ENCODE results near the gene PLD1.

Gene PLD1

DNA sequence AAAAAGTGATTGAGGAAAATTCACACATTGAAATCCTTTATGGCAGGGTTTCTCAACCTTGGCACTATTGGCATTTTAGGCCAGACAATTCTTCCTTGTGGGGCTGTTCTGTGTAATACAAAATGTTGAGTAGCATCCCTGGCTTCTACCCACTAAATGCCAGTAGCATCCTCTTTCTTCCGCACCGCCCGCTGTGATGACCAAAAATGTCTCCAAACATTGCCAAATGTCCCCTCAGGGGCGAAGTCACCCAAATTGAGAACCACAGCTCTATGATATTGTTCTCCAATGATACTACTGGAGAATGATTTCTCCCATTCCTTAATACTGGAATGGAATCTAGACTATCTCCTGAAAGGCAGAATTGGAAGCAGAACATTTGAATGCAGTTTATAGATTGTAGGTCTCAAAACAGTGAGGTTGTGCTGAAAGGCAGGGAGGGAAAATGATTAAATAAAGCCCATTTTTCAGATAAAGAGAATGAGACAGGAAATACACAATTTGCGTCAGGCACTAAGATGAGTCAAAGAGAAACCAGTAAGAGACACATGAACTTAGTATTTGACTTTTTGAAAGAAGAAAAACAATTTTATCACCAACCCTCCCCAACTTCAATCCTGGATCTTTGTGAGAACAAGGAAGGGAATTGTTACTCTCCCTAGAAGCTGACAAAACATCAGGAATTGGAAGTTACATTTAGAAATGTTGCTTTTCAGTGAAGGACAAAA, 248.5 kb downstream of the PLD1 start:
- no peak for DNase-seq (ENCODE audit: low read depth)

DNA sequence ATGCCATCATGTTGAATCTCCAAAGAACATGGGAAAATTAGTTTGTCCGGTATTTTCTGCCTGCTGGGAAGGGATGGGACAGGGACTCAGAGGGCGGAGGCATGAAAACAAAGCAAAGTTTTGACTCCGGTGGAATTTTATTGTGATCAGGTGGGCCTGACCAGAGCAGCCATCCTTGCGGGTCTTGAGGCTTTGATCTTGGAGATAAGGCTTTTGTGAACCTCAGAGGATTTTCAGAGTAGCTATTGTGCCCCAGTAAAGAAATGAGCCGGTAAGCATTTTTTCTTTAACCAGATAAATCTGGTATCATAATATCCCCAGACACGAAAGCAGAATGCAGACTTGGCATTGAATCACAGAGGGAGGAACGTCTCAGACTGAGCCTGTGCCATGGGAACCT, 250.7 kb downstream of the PLD1 start:
- no peak for DNase-seq (ENCODE audit: low read depth)

DNA sequence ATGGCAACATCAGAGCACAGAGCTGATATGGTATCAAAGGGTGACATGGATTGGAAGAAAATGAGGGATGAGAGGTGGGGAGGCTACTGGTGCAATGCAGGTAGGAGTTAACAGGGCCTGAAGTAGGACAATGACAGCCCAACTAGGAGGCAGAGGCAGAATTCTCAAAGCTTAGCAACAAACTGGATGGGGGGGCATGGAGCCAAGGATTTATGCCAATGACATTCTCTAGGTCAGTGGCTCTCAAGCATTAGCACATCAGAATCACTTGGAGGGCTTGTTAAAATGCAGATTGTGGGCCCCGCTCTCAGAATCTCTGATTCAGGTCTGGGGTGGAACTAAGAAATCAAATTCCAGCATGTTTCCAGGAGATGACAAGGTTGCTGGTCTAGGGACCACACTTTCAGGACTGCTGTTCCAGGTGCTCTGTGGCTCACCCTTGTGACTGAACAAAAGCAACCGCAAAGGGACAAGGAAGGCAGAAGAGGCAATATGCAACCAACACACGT, 252.0 kb downstream of the PLD1 start:
- no peak for DNase-seq (ENCODE audit: low read depth)

- DNase-seq (ENCODE audit: low read depth), result no peak
These were observed 253.1 kb downstream of the PLD1 start for GRCh38 chr3:171557173-171557572.

DNA sequence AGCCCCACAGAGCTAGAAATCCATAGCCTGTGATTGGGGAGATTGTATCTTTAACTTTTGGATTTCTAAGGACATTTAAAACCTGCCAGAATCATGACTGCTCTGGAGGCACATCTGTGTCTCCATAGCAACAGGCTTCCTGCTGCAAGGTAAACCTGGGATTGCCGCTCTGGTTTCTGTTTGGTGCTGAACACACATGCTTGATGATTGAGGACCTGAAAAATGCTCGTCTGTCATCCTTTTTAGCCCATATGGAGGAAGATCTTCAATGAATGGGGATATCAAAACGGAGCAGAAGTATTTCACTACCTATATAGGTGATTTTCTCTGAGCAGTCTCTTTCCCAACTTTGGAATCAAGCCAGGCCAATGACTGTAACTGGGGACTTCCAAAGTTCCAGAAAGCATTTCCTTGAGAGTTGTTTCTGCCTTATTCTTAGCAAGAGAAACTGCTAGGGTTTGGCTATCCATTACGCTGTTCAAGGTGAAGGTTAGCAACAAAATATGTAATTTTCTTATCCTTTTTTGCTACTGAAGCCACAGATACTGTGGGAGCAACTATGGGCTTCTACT, 253.6 kb downstream of the PLD1 start:
- DNase-seq (ENCODE audit: low read depth), result no peak

GRCh38 chr3:171556148-171556547, 254.1 kb downstream of the PLD1 start:
- DNase-seq (ENCODE audit: low read depth), result no peak

DNA sequence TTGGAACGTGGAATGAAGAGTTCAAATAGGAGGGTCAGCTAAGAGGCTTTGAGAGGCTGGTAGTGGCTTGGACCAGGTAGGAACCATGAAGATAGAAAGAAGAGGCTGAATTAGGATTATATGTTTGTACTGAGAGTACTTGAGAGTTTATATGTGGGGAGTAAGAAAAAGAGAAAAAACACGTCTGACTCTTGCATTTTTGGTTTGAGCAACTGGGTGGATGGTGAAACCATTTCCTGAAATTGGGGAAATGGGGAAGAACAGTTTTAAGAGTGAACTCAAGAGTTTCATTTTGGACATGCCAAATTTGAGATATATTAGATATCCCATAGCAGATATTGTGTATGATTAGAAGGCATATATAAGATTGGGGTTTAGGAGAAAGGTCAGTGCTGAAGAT, 257.2 kb downstream of the PLD1 start:
- no peak for DNase-seq (ENCODE audit: low read depth)

- DNase-seq (ENCODE audit: low read depth), result no peak
These were observed 257.8 kb downstream of the PLD1 start for GRCh38 chr3:171552531-171552930.

DNA sequence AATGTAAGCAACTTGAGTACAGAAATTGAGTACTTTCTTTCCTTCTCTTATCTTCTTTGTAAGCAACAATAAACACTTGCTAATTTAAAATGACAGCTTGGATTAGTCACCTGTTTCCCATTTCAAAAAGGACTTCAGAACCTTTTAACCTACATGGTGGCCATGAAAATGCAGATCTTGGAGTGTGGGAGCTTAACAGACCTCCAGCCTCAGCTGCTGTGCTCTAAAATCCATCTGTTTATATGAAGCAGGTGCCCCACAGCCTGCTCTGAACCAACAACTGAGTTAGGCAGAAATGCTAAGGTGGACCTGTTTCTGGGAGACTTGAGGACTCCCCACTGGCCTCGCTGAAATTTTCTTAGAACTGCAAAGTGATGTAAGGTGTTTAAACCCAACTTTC, 259.0 kb downstream of the PLD1 start:
- DNase-seq (ENCODE audit: low read depth), result no peak

All from T follicular helper cell (primary cell).